ENCODE measurements around the gene ZNF280B. TPM values are rescaled to one million over a fixed set of nuclear protein-coding genes. Genes with fewer than 3 reads are reported as not detected.

Gene ZNF280B
- total RNA-seq: 1 to 10 TPM; 2.9 TPM

- DNase-seq: peak; percentile 90
- Mint-ChIP-seq H3K4me3 (peak within 1 kb of the TSS; percentile 85), H3K36me3 (peaks cover 22% of the 10 kb centered on the region), H3K27ac (peak within 1 kb of the TSS; percentile 28), H3K27me3 (peaks cover 15% of the 10 kb centered on the region), H3K4me1 (peaks cover 8% of the 10 kb centered on the region), H3K9me3 (peaks cover 12% of the 10 kb centered on the region)
Observed at GRCh38 chr22:22508274-22509176, at the start of gene ZNF280B. ZNF280B (minus strand) TSS chr22:22508742; CDS start chr22:22489398, 19,344 bp downstream.

GRCh38 chr22:22556995-22557925, 48.7 kb upstream of the ZNF280B start:
- Mint-ChIP-seq H3K36me3 (no peaks in the 10 kb centered on the region), H3K4me3 (no peak overlapping the region), H3K27me3 (no peaks in the 10 kb centered on the region), H3K27ac (no peak overlapping the region), H3K9me3 (no peaks in the 10 kb centered on the region), H3K4me1 (peaks cover 3% of the 10 kb centered on the region)
- DNase-seq: no peak

GRCh38 chr22:22556578-22556977, 48.0 kb upstream of the ZNF280B start:
- DNase-seq: no peak
- Mint-ChIP-seq H3K27ac (no peak overlapping the region), H3K36me3 (no peaks in the 10 kb centered on the region), H3K9me3 (no peaks in the 10 kb centered on the region), H3K4me1 (peaks cover 3% of the 10 kb centered on the region), H3K4me3 (no peak overlapping the region), H3K27me3 (no peaks in the 10 kb centered on the region)

- Mint-ChIP-seq H3K27ac (no peak overlapping the region), H3K27me3 (no peaks in the 10 kb centered on the region), H3K36me3 (no peaks in the 10 kb centered on the region), H3K4me1 (peaks cover 3% of the 10 kb centered on the region), H3K4me3 (no peak overlapping the region), H3K9me3 (no peaks in the 10 kb centered on the region)
- no peak for DNase-seq
Observed at GRCh38 chr22:22555596-22555995, 47.1 kb upstream of the ZNF280B start.

- no peak for DNase-seq
- Mint-ChIP-seq H3K27me3 (no peaks in the 10 kb centered on the region), H3K4me1 (peaks cover 3% of the 10 kb centered on the region), H3K4me3 (no peak overlapping the region), H3K36me3 (no peaks in the 10 kb centered on the region), H3K27ac (no peak overlapping the region), H3K9me3 (no peaks in the 10 kb centered on the region)
Observed at GRCh38 chr22:22554587-22555284, 46.2 kb upstream of the ZNF280B start.

- Mint-ChIP-seq H3K27me3 (no peaks in the 10 kb centered on the region), H3K9me3 (no peaks in the 10 kb centered on the region), H3K4me1 (peaks cover 3% of the 10 kb centered on the region), H3K36me3 (no peaks in the 10 kb centered on the region), H3K27ac (no peak overlapping the region), H3K4me3 (no peak overlapping the region)
- no peak for DNase-seq
Observed at GRCh38 chr22:22553735-22554586, 45.4 kb upstream of the ZNF280B start.

- Mint-ChIP-seq H3K36me3 (no peaks in the 10 kb centered on the region), H3K27me3 (no peaks in the 10 kb centered on the region), H3K9me3 (no peaks in the 10 kb centered on the region), H3K4me3 (no peak overlapping the region), H3K4me1 (peaks cover 3% of the 10 kb centered on the region), H3K27ac (no peak overlapping the region)
- DNase-seq: no peak
Observed at GRCh38 chr22:22553141-22553540, 44.6 kb upstream of the ZNF280B start.

- Mint-ChIP-seq H3K27ac (no peak overlapping the region), H3K4me3 (no peak overlapping the region), H3K27me3 (no peaks in the 10 kb centered on the region), H3K36me3 (no peaks in the 10 kb centered on the region), H3K9me3 (no peaks in the 10 kb centered on the region), H3K4me1 (peaks cover 3% of the 10 kb centered on the region)
- no peak for DNase-seq
Observed at GRCh38 chr22:22552630-22553029, 44.1 kb upstream of the ZNF280B start.

- Mint-ChIP-seq H3K27me3 (no peaks in the 10 kb centered on the region), H3K27ac (no peak overlapping the region), H3K4me1 (peaks cover 1% of the 10 kb centered on the region), H3K36me3 (no peaks in the 10 kb centered on the region), H3K4me3 (no peak overlapping the region), H3K9me3 (no peaks in the 10 kb centered on the region)
- no peak for DNase-seq
Observed at GRCh38 chr22:22550789-22551434, 42.4 kb upstream of the ZNF280B start.

GRCh38 chr22:22548910-22549309, 40.4 kb upstream of the ZNF280B start:
- H3K27ac Mint-ChIP-seq: no peak overlapping the region
- H3K4me1 Mint-ChIP-seq: peaks cover 1% of the 10 kb centered on the region
- H3K27me3 Mint-ChIP-seq: no peaks in the 10 kb centered on the region

GRCh38 chr22:22548317-22548716, 39.8 kb upstream of the ZNF280B start:
- no peak for DNase-seq
- H3K36me3 Mint-ChIP-seq: no peaks in the 10 kb centered on the region
- no peak overlapping the region for H3K27ac Mint-ChIP-seq
- H3K9me3 Mint-ChIP-seq: no peaks in the 10 kb centered on the region
- H3K4me1 Mint-ChIP-seq: peaks cover 1% of the 10 kb centered on the region
- H3K27me3 Mint-ChIP-seq: no peaks in the 10 kb centered on the region
- H3K4me3 Mint-ChIP-seq: no peak overlapping the region

More at GRCh38 chr22:22548910-22549309, 40.4 kb upstream of the ZNF280B start:
- DNase-seq: no peak
- Mint-ChIP-seq H3K9me3 (no peaks in the 10 kb centered on the region), H3K36me3 (no peaks in the 10 kb centered on the region), H3K4me3 (no peak overlapping the region)

- Mint-ChIP-seq H3K4me3 (no peak overlapping the region), H3K27me3 (no peaks in the 10 kb centered on the region), H3K4me1 (peaks cover under 1% of the 10 kb centered on the region), H3K27ac (no peak overlapping the region), H3K9me3 (no peaks in the 10 kb centered on the region), H3K36me3 (no peaks in the 10 kb centered on the region)
- DNase-seq: no peak
Observed at GRCh38 chr22:22547692-22548300, 39.3 kb upstream of the ZNF280B start.

- Mint-ChIP-seq H3K9me3 (no peaks in the 10 kb centered on the region), H3K4me3 (no peak overlapping the region)
Observed at GRCh38 chr22:22547226-22547625, 38.7 kb upstream of the ZNF280B start.

More at GRCh38 chr22:22547226-22547625, 38.7 kb upstream of the ZNF280B start:
- no peaks in the 10 kb centered on the region for H3K27me3 Mint-ChIP-seq
- no peak for DNase-seq
- no peaks in the 10 kb centered on the region for H3K4me1 Mint-ChIP-seq
- H3K27ac Mint-ChIP-seq: no peak overlapping the region
- no peaks in the 10 kb centered on the region for H3K36me3 Mint-ChIP-seq
